Hematopoietic multipotent progenitor cell treated with erythropoietin and hydrocortisone succinate and interleukin-3 and kit ligand, for 17 days (in vitro differentiated cells): ENCODE results near the gene HDAC11.
"Not testable (repeated sequence)": the region's sequence is repeated elsewhere in the genome, so short reads cannot be mapped to it uniquely, and the experiment has no call there.

Experiments
- DNase-seq: peaks from one replicate; pipeline ENCODE4 v3.0.0-alpha.2; 2015; ENCODE audit warnings: low spot score

Gene HDAC11

GRCh38 chr3:13479582-13480339 is at the start of gene HDAC11:
Gene HDAC11 (plus strand): TSS chr3:13480306. CDS start chr3:13480348, 42 bp downstream.
- peak; percentile 98 for DNase-seq

DNA sequence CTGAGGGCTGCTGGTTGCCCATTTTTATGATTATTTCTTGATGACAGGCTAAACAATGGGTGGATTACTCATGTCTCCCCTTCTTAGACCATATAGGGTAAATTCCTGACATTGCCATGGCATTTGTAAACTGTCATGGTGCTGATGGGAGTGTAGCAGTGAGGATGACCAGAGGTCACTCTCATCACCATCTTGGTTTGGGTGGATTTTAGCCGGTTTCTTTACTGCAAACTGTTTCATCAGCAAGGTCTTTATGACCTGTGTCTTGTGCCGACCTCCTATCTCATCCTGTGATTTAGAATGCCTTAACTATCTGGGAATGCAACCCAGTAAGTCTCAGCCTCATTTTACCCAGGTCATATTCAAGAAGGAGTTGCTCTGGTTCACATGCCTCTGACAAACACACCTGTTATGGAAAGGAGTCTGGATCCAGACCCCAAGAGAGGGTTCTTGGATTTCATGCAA is 49.7 kb upstream of the HDAC11 start:
- not testable (repeated sequence) for DNase-seq

- no peak for DNase-seq
These were observed 48.0 kb upstream of the HDAC11 start for GRCh38 chr3:13432093-13432492.

GRCh38 chr3:13433912-13434311 is 46.2 kb upstream of the HDAC11 start:
- DNase-seq, result no peak

DNA sequence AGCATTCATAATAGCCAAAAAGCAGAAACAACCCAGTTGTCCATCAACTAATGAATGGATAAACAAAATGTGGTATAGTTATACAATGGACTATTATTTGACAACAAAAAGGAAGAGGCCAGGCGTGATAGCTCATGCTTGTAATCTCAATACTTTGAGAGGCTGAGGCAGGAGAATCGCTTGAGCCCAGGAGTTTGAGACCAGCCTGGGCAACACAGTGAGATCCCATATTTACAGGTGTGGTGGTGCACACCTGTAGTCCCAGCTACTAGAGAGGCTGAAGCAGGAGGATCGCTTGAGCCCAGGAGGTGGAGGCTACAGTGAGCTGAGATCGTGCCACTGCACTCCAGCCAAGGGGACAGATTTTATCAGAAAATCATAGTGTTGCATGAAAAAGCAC is 43.9 kb upstream of the HDAC11 start:
- DNase-seq, result not testable (repeated sequence)

DNA sequence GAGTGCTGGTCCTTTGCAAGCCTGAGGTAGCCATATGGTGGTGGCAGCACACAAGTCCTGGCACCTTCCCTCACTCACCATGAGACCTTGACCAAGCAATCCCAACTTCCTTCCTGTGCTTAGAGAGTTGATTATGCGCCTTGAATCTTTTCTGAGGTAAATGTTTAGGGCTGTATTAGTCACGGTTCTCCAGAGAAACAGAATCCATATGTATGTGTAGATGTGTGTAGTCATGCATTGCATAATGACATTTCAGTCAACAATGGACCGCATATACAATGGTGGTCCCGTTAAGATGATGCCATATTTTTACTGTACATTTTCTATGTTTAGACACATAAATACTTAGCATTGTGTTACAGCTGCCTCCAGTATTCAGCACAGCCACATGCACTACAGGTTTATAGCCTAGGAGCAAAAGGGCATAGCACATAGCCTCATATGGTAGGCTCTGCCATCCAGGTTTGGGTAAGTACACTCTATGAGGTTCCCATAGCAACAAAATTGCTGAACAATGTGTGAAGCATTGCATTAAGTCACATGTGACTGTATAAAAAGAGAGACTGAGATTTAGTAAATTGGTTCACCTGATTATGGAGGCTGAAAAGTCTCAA is 39.8 kb upstream of the HDAC11 start:
- no peak for DNase-seq

GRCh38 chr3:13442882-13443281 is 37.2 kb upstream of the HDAC11 start:
- DNase-seq, result not testable (repeated sequence)

DNA sequence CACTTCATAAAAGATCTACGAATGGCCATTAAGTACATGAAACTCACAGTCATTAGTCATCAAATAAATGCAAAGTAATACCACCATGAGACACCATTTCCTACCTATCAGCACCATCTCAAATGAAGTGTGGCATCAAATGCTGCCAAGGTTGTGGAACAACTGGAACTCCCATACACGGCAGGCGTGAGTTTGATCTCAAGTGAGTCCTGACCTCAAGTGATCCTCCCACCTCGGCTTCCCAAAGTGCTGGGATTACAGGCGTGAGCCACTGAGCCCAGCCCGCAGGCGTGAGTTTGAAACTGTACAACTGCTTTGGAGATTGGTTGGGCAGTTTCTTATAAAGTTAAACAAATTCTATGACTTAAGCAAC is 28.8 kb upstream of the HDAC11 start:
- DNase-seq, result peak; percentile 88

GRCh38 chr3:13452490-13453335 is 27.4 kb upstream of the HDAC11 start:
- DNase-seq, result peak; percentile 78

- DNase-seq, result no peak
These were observed 24.5 kb upstream of the HDAC11 start for GRCh38 chr3:13455644-13456043.

GRCh38 chr3:13457593-13457992 is 22.5 kb upstream of the HDAC11 start:
- DNase-seq, result no peak

DNA sequence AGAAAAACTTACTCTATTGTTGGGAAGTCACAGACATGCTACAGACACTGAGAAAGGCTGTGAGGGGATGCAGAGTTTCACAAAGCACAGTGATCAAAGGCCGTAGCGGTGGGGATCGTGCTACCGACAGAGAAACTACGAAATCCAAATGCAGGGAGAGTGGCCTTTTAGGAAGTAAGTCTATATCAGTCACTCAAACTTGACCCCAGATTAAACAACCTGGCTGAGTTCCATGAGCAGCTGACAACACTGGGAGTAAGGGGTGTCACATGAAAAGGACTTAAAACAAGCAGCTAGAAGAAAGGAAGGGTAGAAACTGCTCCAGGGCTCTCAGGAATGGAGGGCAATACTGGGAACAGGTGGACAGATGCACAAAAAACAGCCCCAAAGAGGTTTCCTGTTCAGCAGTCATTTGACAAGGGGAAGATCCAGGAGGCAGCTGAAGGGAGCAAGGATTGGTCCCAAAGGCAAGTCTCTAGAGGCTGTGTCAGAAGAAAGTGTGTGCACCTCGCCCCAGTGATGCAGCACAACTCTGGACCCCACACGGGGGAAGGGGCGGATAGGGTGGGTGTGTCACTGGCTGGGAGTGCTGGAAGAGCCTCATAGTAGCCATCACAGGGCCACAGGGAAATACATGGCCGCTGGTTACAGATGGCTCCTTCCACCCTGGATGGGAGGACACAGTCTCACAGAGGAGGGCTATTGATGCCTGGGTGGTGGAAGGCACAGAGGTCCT is 20.3 kb upstream of the HDAC11 start:
- no peak for DNase-seq

- DNase-seq, result no peak
These were observed 19.8 kb upstream of the HDAC11 start for GRCh38 chr3:13460341-13460736.

- peak; percentile 83 for DNase-seq
These were observed 18.7 kb upstream of the HDAC11 start for GRCh38 chr3:13461169-13462124.

DNA sequence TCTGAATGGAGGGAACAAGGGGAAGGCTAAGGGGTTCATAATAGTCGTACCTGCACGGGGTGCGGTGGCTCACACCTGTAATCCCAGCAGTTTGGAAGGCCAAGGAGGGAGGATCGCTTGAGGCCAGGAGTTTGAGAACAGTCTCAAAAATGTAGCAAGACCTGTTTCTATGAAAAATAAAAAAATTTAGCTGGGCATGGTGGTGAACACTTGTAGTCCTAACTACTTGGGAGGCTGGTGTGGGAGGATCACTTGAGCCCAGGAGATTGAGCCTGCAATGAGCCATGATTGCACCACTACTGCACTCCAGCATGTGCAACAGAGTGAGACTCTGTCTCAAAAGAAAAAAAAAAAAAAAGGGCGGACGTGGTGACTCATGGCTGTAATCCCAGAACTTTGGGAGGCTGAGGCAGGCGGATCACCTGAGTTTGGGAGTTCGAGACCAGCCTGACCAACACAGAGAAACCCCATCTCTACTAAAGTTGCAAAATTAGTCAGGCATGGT is 17.9 kb upstream of the HDAC11 start:
- no peak for DNase-seq

GRCh38 chr3:13462822-13463221 is 17.3 kb upstream of the HDAC11 start:
- DNase-seq, result no peak

DNA sequence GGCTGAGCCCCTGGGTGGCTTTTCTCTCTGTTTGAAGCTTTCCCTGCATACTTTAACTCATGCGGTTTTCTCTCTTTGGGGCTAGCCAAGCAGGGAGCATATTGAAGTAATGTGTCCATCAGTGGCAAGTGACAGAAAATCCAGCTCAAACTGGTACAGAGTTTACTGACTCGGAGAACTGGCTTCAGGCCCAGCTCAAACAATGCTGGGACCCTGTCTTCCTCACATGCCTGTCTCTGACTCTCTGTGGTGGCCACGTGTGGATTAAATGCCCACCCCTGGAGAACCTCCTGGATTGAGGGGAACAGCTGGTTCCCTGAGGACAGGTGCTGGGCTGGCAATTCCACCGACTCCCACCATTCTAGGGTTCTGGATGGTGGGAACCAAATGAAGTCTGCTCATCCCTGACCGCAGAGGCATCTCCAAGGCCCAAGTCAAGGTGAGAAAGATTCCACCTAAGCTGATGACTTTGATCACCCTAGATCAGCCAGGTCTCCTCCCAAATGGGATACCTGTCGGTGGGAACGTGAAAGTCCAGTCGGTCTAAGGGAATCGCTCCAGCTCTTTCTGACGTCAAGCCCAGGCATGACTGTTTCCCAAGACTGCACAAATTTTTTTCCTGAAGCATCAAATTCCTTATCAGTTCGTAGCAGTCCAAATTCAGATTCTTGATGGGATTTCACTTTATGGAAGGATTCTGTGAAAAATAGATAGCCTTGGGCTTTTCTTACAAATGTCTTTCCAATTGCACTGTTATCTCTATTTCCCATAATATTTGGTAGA is 16.3 kb upstream of the HDAC11 start:
- DNase-seq, result no peak

GRCh38 chr3:13465236-13465873 is 14.8 kb upstream of the HDAC11 start:
- DNase-seq, result no peak

- DNase-seq, result no peak
These were observed 13.3 kb upstream of the HDAC11 start for GRCh38 chr3:13466781-13467180.
